Measurements from ENCODE around the gene MACROD2. TPM values are rescaled to one million over a fixed set of nuclear protein-coding genes. Genes with fewer than 3 reads are reported as not detected.

MACROD2 gene
- total RNA-seq, 1 donor from 2014 or later: 2.4 TPM

DNA sequence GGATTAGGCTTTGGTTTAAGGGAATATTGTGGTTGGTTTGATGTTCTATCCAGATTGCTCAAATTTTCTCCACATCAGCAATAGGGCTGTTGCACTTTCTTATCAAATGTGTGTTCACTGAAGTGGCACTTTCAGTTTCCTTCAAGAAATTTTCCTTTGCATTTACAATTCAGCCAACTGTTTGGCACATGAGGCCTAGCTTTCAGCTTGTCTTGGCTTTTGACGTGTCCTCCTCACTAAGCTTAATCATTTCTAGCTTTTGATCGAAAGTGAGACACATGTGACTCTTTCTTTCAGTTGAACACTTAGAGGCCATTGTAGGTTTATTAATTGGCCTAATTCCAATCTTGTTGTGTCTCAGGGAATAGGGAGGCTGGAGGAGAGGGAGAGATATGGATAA lies 237.3 kb downstream of the MACROD2 start:
- no peaks in the 10 kb centered on the region for H3K9me3 ChIP-seq (ENCODE audit: insufficient read depth, low read depth, low read length)
- H3K4me3 ChIP-seq (ENCODE audit: insufficient read depth, low read depth, low read length): no peak overlapping the region
- no peak for FAIRE-seq
- TF ChIP-seq EZH2 (IDR thresholded peaks at IDR 0.05; ENCODE audit: insufficient read depth, low read length): no peak
- TF ChIP-seq, protein P1, sequence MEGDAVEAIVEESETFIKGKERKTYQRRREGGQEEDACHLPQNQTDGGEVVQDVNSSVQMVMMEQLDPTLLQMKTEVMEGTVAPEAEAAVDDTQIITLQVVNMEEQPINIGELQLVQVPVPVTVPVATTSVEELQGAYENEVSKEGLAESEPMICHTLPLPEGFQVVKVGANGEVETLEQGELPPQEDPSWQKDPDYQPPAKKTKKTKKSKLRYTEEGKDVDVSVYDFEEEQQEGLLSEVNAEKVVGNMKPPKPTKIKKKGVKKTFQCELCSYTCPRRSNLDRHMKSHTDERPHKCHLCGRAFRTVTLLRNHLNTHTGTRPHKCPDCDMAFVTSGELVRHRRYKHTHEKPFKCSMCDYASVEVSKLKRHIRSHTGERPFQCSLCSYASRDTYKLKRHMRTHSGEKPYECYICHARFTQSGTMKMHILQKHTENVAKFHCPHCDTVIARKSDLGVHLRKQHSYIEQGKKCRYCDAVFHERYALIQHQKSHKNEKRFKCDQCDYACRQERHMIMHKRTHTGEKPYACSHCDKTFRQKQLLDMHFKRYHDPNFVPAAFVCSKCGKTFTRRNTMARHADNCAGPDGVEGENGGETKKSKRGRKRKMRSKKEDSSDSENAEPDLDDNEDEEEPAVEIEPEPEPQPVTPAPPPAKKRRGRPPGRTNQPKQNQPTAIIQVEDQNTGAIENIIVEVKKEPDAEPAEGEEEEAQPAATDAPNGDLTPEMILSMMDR (IDR thresholded peaks at IDR 0.05; ENCODE audit: insufficient read depth, low read depth, low read length): no peak
- H3K4me1 ChIP-seq (ENCODE audit: insufficient read depth, low read length): no peaks in the 10 kb centered on the region
- no peak overlapping the region for H3K4me3 Mint-ChIP-seq (ENCODE audit: unreplicated experiment)
- no peaks in the 10 kb centered on the region for H3K27me3 Mint-ChIP-seq (ENCODE audit: low read depth, unreplicated experiment)
- H2AFZ ChIP-seq (ENCODE audit: low read depth, low read length): no peak overlapping the region
- no peaks in the 10 kb centered on the region for H3K79me2 ChIP-seq (ENCODE audit: insufficient read depth, low read length)
- no peaks in the 10 kb centered on the region for H3K36me3 Mint-ChIP-seq (ENCODE audit: low read depth, unreplicated experiment)
- H4K20me1 ChIP-seq (ENCODE audit: insufficient read depth, low read length): no peaks in the 10 kb centered on the region
- no peaks in the 10 kb centered on the region for H3K36me3 ChIP-seq (ENCODE audit: insufficient read depth, low read length)
- no peaks in the 10 kb centered on the region for H3K9me3 Mint-ChIP-seq (ENCODE audit: unreplicated experiment)
- H3K4me2 ChIP-seq (ENCODE audit: low read length): no peak overlapping the region
- H3K9ac ChIP-seq (ENCODE audit: low read length): no peak overlapping the region
- H3K27ac ChIP-seq (ENCODE audit: low read depth, low read length): no peak overlapping the region
- no peaks in the 10 kb centered on the region for H3K27me3 ChIP-seq (ENCODE audit: insufficient read depth, low read length)
- H3K27ac Mint-ChIP-seq (ENCODE audit: unreplicated experiment): no peak overlapping the region
- H3K4me1 Mint-ChIP-seq (ENCODE audit: low read depth, unreplicated experiment): peaks cover 12% of the 10 kb centered on the region
- DNase-seq (ENCODE audit: low read depth): no peak

DNA sequence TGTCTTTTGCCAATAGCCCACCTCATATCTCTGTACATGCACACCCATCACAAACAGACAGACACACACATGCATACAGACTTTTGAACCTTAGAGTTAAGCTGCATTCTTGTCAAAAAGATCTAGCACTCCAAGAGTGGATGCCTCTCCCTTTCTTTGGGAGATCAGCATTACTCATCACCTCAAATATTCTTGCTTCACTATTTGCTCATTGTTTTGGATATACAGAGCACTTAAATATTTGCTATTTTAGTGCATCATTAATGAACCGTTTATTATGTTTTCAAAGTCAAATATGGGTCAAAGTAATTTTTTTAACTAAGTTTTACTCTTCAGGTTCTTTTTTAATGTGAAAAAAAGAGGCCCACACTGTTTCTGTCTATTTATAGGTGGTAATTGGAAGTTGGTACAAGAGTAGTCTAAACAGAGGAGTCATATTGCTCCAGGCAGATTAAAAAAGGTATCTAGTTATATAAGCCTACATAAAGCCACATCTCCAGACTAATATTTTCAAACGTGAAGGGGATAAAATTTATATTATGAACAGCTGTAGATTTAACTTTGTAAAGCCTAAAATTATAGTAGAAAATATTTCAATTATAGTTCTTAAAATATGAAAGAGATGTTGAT lies 239.5 kb downstream of the MACROD2 start:
- Histone ChIP-seq H3K27me3 (ENCODE audit: insufficient read depth, low read length) (no peaks in the 10 kb centered on the region), H3K4me3 (ENCODE audit: insufficient read depth, low read depth, low read length) (no peak overlapping the region), H3K9me3 (ENCODE audit: insufficient read depth, low read depth, low read length) (no peaks in the 10 kb centered on the region), H4K20me1 (ENCODE audit: insufficient read depth, low read length) (no peaks in the 10 kb centered on the region), H3K36me3 (ENCODE audit: insufficient read depth, low read length) (no peaks in the 10 kb centered on the region), H3K4me2 (ENCODE audit: low read length) (peak overlapping the region; percentile 44), H3K9ac (ENCODE audit: low read length) (no peak overlapping the region), H3K27ac (ENCODE audit: low read depth, low read length) (peak overlapping the region; percentile 7), H2AFZ (ENCODE audit: low read depth, low read length) (no peak overlapping the region), H3K4me1 (ENCODE audit: insufficient read depth, low read length) (no peaks in the 10 kb centered on the region), H3K79me2 (ENCODE audit: insufficient read depth, low read length) (no peaks in the 10 kb centered on the region)
- Mint-ChIP-seq H3K4me1 (ENCODE audit: low read depth, unreplicated experiment) (peaks cover 12% of the 10 kb centered on the region), H3K4me3 (ENCODE audit: unreplicated experiment) (no peak overlapping the region), H3K36me3 (ENCODE audit: low read depth, unreplicated experiment) (no peaks in the 10 kb centered on the region), H3K27me3 (ENCODE audit: low read depth, unreplicated experiment) (no peaks in the 10 kb centered on the region), H3K27ac (ENCODE audit: unreplicated experiment) (peak overlapping the region; percentile 41), H3K9me3 (ENCODE audit: unreplicated experiment) (no peaks in the 10 kb centered on the region)
- peak; percentile 67 for DNase-seq (ENCODE audit: low read depth)
- FAIRE-seq: no peak
- TF ChIP-seq EZH2 (IDR thresholded peaks at IDR 0.05; ENCODE audit: insufficient read depth, low read length): no peak
- TF ChIP-seq, protein P1 (IDR thresholded peaks at IDR 0.05; ENCODE audit: insufficient read depth, low read depth, low read length): no peak

DNA sequence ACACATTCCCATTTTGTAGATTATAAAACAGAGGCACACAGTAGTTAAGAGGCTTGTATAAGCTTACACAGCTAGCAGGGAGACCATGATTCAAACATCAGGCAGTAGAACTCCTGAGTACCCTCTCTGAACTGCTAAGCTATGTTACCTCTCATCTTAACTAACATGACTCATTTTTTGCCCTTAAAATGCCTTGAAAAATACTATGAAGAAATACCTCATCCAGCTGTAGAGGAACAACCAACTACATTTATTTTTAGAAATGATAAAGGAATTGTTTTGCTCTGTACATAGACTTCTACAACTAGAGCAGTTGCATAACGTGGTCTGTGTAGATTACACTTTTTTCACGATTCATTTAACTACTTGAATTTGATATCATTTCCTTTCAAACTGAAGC lies 240.0 kb downstream of the MACROD2 start:
- Histone ChIP-seq H3K4me1 (ENCODE audit: insufficient read depth, low read length) (no peaks in the 10 kb centered on the region), H3K36me3 (ENCODE audit: insufficient read depth, low read length) (no peaks in the 10 kb centered on the region), H3K27ac (ENCODE audit: low read depth, low read length) (peak overlapping the region; percentile 7), H4K20me1 (ENCODE audit: insufficient read depth, low read length) (no peaks in the 10 kb centered on the region), H3K9me3 (ENCODE audit: insufficient read depth, low read depth, low read length) (no peaks in the 10 kb centered on the region), H3K4me3 (ENCODE audit: insufficient read depth, low read depth, low read length) (no peak overlapping the region), H3K79me2 (ENCODE audit: insufficient read depth, low read length) (no peaks in the 10 kb centered on the region), H2AFZ (ENCODE audit: low read depth, low read length) (no peak overlapping the region), H3K4me2 (ENCODE audit: low read length) (peak overlapping the region; percentile 6), H3K27me3 (ENCODE audit: insufficient read depth, low read length) (no peaks in the 10 kb centered on the region), H3K9ac (ENCODE audit: low read length) (no peak overlapping the region)
- peak; percentile 84 for DNase-seq (ENCODE audit: low read depth)
- no peaks in the 10 kb centered on the region for H3K9me3 Mint-ChIP-seq (ENCODE audit: unreplicated experiment)
- peak; percentile 63 for FAIRE-seq
- H3K36me3 Mint-ChIP-seq (ENCODE audit: low read depth, unreplicated experiment): no peaks in the 10 kb centered on the region
- no peaks in the 10 kb centered on the region for H3K27me3 Mint-ChIP-seq (ENCODE audit: low read depth, unreplicated experiment)
- no peak overlapping the region for H3K27ac Mint-ChIP-seq (ENCODE audit: unreplicated experiment)
- H3K4me1 Mint-ChIP-seq (ENCODE audit: low read depth, unreplicated experiment): peaks cover 12% of the 10 kb centered on the region
- TF ChIP-seq EZH2 (IDR thresholded peaks at IDR 0.05; ENCODE audit: insufficient read depth, low read length): no peak
- no peak overlapping the region for H3K4me3 Mint-ChIP-seq (ENCODE audit: unreplicated experiment)
